HCT116 (cell line): Measurements from ENCODE around the gene TMEM247.

Experiments used
- ATF3 ChIP-seq: IDR thresholded peaks from 2 replicates; pipeline ENCODE4 v1.6.1; 2012
- JUND ChIP-seq: IDR thresholded peaks from 2 replicates; pipeline ENCODE4 v1.6.1; 2012
- POLR2AphosphoS5 ChIP-seq: IDR thresholded peaks from 2 replicates; pipeline ENCODE4 v1.6.1; 2011; ENCODE audit warnings: mild to moderate bottlenecking, low read depth, low read length, moderate library complexity
- RAD21 ChIP-seq: IDR thresholded peaks from 2 replicates; pipeline ENCODE4 v1.6.1; 2012; ENCODE audit warnings: low read depth, mild to moderate bottlenecking
- TF ChIP-seq, protein P1 (sequence below), 3 experiments: fragments of 200-600 bp in 1 of 3; sonication (generic) in 1 of 3; IDR thresholded peaks in 2 of 3; conservative IDR thresholded peaks in 1 of 3; 2 replicates each; pipeline ENCODE4 v1.5.1; 2012 to 2017; ENCODE audit warnings: low read depth in 2 of 3, low read length in 2 of 3, antibody characterized with exemption in 1 of 3, borderline replicate concordance in 1 of 3, control low read depth in 1 of 3, mild to moderate bottlenecking in 1 of 3, mixed read lengths in 1 of 3, mixed run types in 1 of 3, moderate library complexity in 1 of 3; ENCODE audit not compliant: insufficient read depth in 1 of 3

DNA sequence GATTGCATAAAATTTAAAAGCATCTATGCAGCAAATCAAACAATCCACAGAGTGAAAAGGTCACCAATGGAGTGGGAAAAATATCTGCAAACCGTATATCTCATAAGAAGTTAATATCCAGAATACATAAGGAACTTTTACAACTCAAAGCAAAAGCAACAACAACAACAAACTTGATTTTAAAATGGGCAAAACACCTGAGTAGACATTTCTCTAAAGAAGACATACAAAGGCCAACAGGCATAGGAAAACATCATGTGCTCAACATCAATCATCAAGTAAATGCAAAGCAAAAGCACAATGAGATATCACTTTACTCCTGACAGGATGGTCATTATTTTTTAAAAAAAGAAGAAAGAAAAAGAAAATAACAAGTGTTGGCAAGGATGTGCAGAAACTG, 38.1 kb downstream of the TMEM247 start:
- TF ChIP-seq, protein P1, sequence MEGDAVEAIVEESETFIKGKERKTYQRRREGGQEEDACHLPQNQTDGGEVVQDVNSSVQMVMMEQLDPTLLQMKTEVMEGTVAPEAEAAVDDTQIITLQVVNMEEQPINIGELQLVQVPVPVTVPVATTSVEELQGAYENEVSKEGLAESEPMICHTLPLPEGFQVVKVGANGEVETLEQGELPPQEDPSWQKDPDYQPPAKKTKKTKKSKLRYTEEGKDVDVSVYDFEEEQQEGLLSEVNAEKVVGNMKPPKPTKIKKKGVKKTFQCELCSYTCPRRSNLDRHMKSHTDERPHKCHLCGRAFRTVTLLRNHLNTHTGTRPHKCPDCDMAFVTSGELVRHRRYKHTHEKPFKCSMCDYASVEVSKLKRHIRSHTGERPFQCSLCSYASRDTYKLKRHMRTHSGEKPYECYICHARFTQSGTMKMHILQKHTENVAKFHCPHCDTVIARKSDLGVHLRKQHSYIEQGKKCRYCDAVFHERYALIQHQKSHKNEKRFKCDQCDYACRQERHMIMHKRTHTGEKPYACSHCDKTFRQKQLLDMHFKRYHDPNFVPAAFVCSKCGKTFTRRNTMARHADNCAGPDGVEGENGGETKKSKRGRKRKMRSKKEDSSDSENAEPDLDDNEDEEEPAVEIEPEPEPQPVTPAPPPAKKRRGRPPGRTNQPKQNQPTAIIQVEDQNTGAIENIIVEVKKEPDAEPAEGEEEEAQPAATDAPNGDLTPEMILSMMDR (IDR thresholded peaks at IDR 0.05 in 2 of 3, conservative IDR thresholded peaks at IDR 0.05 in 1 of 3; ENCODE audit: borderline replicate concordance in 1 of 3, insufficient read depth in 1 of 3, low read depth in 2 of 3, low read length in 2 of 3): no peak
- TF ChIP-seq POLR2AphosphoS5: no peak
- no peak for TF ChIP-seq RAD21
- TF ChIP-seq ATF3: no peak
- TF ChIP-seq JUND: no peak
